HEK293 (cell line): Measurements from ENCODE around the gene COL19A1.

Source experiments
- CTCF ChIA-PET: fragments of 350-600 bp; formaldehyde crosslinking; extraction: SDS; loops from one replicate; lab custom pipeline; 2021; ENCODE audit warnings: antibody characterized with exemption; lab: Yijun Ruan, JAX
- POLR2A ChIA-PET: fragments of 300-600 bp; formaldehyde crosslinking; extraction: SDS; loops from one replicate; lab custom pipeline; 2020; ENCODE audit warnings: antibody characterized with exemption, inconsistent platforms; lab: Yijun Ruan, JAX
- H3K27ac ChIP-seq: fragments of 200-500 bp; sonication (Bioruptor generic); 2 replicates; pipeline ENCODE4 v1.5.1; 2014; ENCODE audit warnings: low read depth, low read length, control low read depth, inconsistent platforms; ENCODE audit errors: extremely low read depth
- H3K36me3 ChIP-seq, 2 experiments: fragments of 200-500 bp in 1 of 2; sonication (Bioruptor generic) in 1 of 2; 1 replicate in 1 of 2; 2 replicates in 1 of 2; pipeline ENCODE4 v1.5.1; 2014 to 2017; ENCODE audit warnings: inconsistent platforms in 2 of 2, low read length in 2 of 2; ENCODE audit not compliant: control insufficient read depth in 2 of 2, insufficient read depth in 1 of 2
- H3K4me1 ChIP-seq: fragments of 200-500 bp; sonication (Bioruptor generic); 2 replicates; pipeline ENCODE4 v1.5.1; 2014; ENCODE audit warnings: mild to moderate bottlenecking, low read length, inconsistent platforms; ENCODE audit not compliant: control insufficient read depth, insufficient read depth
- H3K4me3 ChIP-seq: 2 replicates; pipeline ENCODE4 v1.5.1; 2011; ENCODE audit warnings: low read depth, mild to moderate bottlenecking, control low read depth, low read length, moderate library complexity
- H3K9me3 ChIP-seq: fragments of 200-500 bp; sonication (Bioruptor generic); 2 replicates; pipeline ENCODE4 v1.5.1; 2014; ENCODE audit warnings: low read depth, low read length, inconsistent platforms; ENCODE audit not compliant: control insufficient read depth, insufficient read depth
- CTCF ChIP-seq: fragments of 450-650 bp; formaldehyde crosslinking; IDR thresholded peaks from 2 replicates; pipeline ENCODE4 v1.5.1; 2016; ENCODE audit warnings: missing biosample characterization, missing genetic modification characterization
- HOXA7 ChIP-seq: sonication (generic); formaldehyde crosslinking; IDR thresholded peaks from 2 replicates; pipeline ENCODE4 v1.8.1; 2022; ENCODE audit warnings: missing genetic modification reagents, borderline replicate concordance
- MEIS1 ChIP-seq: sonication (generic); formaldehyde crosslinking; IDR thresholded peaks from 2 replicates; pipeline ENCODE4 v1.8.1; 2022; ENCODE audit warnings: missing genetic modification reagents, mild to moderate bottlenecking, borderline replicate concordance
- ZBTB21 ChIP-seq: fragments of 450-650 bp; formaldehyde crosslinking; IDR thresholded peaks from 2 replicates; pipeline ENCODE4 v1.5.1; 2017; ENCODE audit warnings: missing biosample characterization, missing genetic modification characterization
- ZFHX2 ChIP-seq: fragments of 450-650 bp; formaldehyde crosslinking; conservative IDR thresholded peaks from 2 replicates; pipeline ENCODE4 v1.5.1; 2016; ENCODE audit warnings: missing biosample characterization, missing genetic modification characterization
- ZFP69B ChIP-seq: fragments of 450-650 bp; formaldehyde crosslinking; IDR thresholded peaks from 2 replicates; pipeline ENCODE4 v1.5.1; 2016; ENCODE audit warnings: missing biosample characterization, missing genetic modification characterization
- ZNF16 ChIP-seq: fragments of 450-650 bp; formaldehyde crosslinking; IDR thresholded peaks from 2 replicates; pipeline ENCODE4 v1.5.1; 2016; ENCODE audit warnings: low read depth, missing biosample characterization, missing genetic modification characterization
- ZNF169 ChIP-seq: fragments of 450-650 bp; formaldehyde crosslinking; IDR thresholded peaks from 2 replicates; pipeline ENCODE4 v1.5.1; 2016; ENCODE audit warnings: missing biosample characterization, missing genetic modification characterization
- ZNF221 ChIP-seq: fragments of 450-650 bp; formaldehyde crosslinking; IDR thresholded peaks from 2 replicates; pipeline ENCODE4 v1.5.1; 2017; ENCODE audit warnings: missing biosample characterization, missing genetic modification characterization, borderline replicate concordance
- ZNF24 ChIP-seq: fragments of 450-650 bp; formaldehyde crosslinking; IDR thresholded peaks from 2 replicates; pipeline ENCODE4 v1.5.1; 2016; ENCODE audit warnings: missing biosample characterization, missing genetic modification characterization
- ZNF248 ChIP-seq: fragments of 450-650 bp; formaldehyde crosslinking; IDR thresholded peaks from 2 replicates; pipeline ENCODE4 v1.5.1; 2017; ENCODE audit warnings: missing biosample characterization, missing genetic modification characterization
- ZNF311 ChIP-seq: fragments of 450-650 bp; formaldehyde crosslinking; IDR thresholded peaks from 2 replicates; pipeline ENCODE4 v1.5.1; 2017; ENCODE audit warnings: missing biosample characterization, missing genetic modification characterization, borderline replicate concordance
- ZNF366 ChIP-seq: fragments of 450-650 bp; formaldehyde crosslinking; conservative IDR thresholded peaks from 2 replicates; pipeline ENCODE4 v1.5.1; 2016; ENCODE audit warnings: missing biosample characterization, missing genetic modification characterization
- ZNF549 ChIP-seq: fragments of 450-650 bp; IDR thresholded peaks from 2 replicates; pipeline ENCODE4 v1.5.1; 2018; ENCODE audit warnings: missing biosample characterization, missing genetic modification characterization, mild to moderate bottlenecking, inconsistent platforms, moderate library complexity
- ZNF610 ChIP-seq: fragments of 450-650 bp; formaldehyde crosslinking; IDR thresholded peaks from 2 replicates; pipeline ENCODE4 v1.5.1; 2016; ENCODE audit warnings: missing biosample characterization, missing genetic modification characterization, borderline replicate concordance
- ZNF629 ChIP-seq: fragments of 450-650 bp; formaldehyde crosslinking; IDR thresholded peaks from 2 replicates; pipeline ENCODE4 v1.5.1; 2017; ENCODE audit warnings: missing biosample characterization, missing genetic modification characterization
- ZNF664 ChIP-seq: fragments of 450-650 bp; formaldehyde crosslinking; IDR thresholded peaks from 2 replicates; pipeline ENCODE4 v1.5.1; 2016; ENCODE audit warnings: missing biosample characterization, missing genetic modification characterization
- ZNF707 ChIP-seq: fragments of 450-650 bp; formaldehyde crosslinking; IDR thresholded peaks from 2 replicates; pipeline ENCODE4 v1.5.1; 2016; ENCODE audit warnings: missing biosample characterization, missing genetic modification characterization
- ZNF785 ChIP-seq: fragments of 450-650 bp; formaldehyde crosslinking; IDR thresholded peaks from 2 replicates; pipeline ENCODE4 v1.5.1; 2016; ENCODE audit warnings: missing biosample characterization, missing genetic modification characterization
- TF ChIP-seq, protein P1 (sequence below): fragments of 450-650 bp; formaldehyde crosslinking; IDR thresholded peaks from 2 replicates; pipeline ENCODE4 v1.5.1; 2016; ENCODE audit warnings: missing biosample characterization, missing genetic modification characterization
- TF ChIP-seq, protein P2 (sequence below): fragments of 450-650 bp; formaldehyde crosslinking; IDR thresholded peaks from 2 replicates; pipeline ENCODE4 v1.5.1; 2017; ENCODE audit warnings: missing biosample characterization, missing genetic modification characterization
- TF ChIP-seq, protein P3 (sequence below): fragments of 450-650 bp; formaldehyde crosslinking; IDR thresholded peaks from 2 replicates; pipeline ENCODE4 v1.5.1; 2016; ENCODE audit warnings: missing biosample characterization, missing genetic modification characterization, low read depth
- TF ChIP-seq, protein P4 (sequence below): fragments of 450-650 bp; formaldehyde crosslinking; IDR thresholded peaks from 2 replicates; pipeline ENCODE4 v1.5.1; 2016; ENCODE audit warnings: missing biosample characterization, missing genetic modification characterization

The COL19A1 gene

DNA sequence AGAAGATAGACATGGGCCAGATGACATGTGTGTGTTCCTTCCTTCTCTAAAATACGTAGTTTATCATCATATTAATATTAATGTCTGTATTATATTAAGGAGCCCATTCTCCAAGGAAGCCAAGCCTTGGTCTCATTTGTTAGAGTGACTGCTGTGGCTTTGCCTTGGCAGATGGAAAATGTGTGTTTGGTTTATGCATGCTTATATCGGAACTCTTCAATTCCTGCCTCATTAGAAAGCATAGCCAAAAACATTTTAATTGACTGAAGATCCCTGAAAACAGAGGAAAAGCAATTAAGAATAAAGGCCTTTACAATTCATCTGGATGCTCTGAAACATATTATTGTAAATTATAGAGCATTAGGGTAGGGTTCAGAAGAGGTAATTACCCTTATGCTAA lies 330.2 kb downstream of the COL19A1 start:
- no peak overlapping the region for H3K27ac ChIP-seq
- ChIA-PET CTCF (interaction anchor here (0.7 kb wide), 1 partner anchor 484 kb away, joined by 3 read pairs; no protein-coding TSS in a partner anchor), POLR2A (no interaction called here)
- H3K4me3 ChIP-seq: no peak overlapping the region
- no peaks in the 10 kb centered on the region for H3K4me1 ChIP-seq
- TF ChIP-seq ZNF610 (tag by site-specific recombination): no peak
- TF ChIP-seq ZNF707 (tag by site-specific recombination): no peak
- TF ChIP-seq, protein P1, sequence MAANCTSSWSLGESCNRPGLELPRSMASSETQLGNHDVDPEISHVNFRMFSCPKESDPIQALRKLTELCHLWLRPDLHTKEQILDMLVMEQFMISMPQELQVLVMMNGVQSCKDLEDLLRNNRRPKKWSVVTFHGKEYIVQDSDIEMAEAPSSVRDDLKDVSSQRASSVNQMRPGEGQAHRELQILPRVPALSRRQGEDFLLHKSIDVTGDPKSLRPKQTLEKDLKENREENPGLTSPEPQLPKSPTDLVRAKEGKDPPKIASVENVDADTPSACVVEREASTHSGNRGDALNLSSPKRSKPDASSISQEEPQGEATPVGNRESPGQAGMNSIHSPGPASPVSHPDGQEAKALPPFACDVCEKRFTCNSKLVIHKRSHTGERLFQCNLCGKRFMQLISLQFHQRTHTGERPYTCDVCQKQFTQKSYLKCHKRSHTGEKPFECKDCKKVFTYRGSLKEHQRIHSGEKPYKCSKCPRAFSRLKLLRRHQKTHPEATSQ (tag by site-specific recombination): no peak
- no peak for TF ChIP-seq ZFHX2 (tag by site-specific recombination)
- no peak for TF ChIP-seq ZNF221 (tag by site-specific recombination)
- TF ChIP-seq ZNF366 (tag by site-specific recombination): no peak
- no peak for TF ChIP-seq ZNF664 (tag by site-specific recombination)
- TF ChIP-seq, protein P2, sequence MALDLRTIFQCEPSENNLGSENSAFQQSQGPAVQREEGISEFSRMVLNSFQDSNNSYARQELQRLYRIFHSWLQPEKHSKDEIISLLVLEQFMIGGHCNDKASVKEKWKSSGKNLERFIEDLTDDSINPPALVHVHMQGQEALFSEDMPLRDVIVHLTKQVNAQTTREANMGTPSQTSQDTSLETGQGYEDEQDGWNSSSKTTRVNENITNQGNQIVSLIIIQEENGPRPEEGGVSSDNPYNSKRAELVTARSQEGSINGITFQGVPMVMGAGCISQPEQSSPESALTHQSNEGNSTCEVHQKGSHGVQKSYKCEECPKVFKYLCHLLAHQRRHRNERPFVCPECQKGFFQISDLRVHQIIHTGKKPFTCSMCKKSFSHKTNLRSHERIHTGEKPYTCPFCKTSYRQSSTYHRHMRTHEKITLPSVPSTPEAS (tag by site-specific recombination): no peak
- no peaks in the 10 kb centered on the region for H3K9me3 ChIP-seq
- H3K36me3 ChIP-seq: no peaks in the 10 kb centered on the region

- no peaks in the 10 kb centered on the region for H3K9me3 ChIP-seq
- TF ChIP-seq HOXA7 (CRISPR knock-in tag) (no peak), ZNF549 (no peak), ZNF785 (tag by site-specific recombination) (no peak), ZNF311 (tag by site-specific recombination) (no peak), ZNF248 (no peak), ZFP69B (tag by site-specific recombination) (no peak), CTCF (no peak), ZBTB21 (tag by site-specific recombination) (peak; percentile 74), ZNF16 (no peak), MEIS1 (no peak), ZNF169 (no peak), ZNF366 (tag by site-specific recombination) (0 out of 2 replicates have a peak, but pooled peaks have one; percentile 11), ZNF629 (peak; percentile 69), ZNF24 (peak; percentile 59; the same call in 1 of the 2 replicates)
- TF ChIP-seq, protein P3, sequence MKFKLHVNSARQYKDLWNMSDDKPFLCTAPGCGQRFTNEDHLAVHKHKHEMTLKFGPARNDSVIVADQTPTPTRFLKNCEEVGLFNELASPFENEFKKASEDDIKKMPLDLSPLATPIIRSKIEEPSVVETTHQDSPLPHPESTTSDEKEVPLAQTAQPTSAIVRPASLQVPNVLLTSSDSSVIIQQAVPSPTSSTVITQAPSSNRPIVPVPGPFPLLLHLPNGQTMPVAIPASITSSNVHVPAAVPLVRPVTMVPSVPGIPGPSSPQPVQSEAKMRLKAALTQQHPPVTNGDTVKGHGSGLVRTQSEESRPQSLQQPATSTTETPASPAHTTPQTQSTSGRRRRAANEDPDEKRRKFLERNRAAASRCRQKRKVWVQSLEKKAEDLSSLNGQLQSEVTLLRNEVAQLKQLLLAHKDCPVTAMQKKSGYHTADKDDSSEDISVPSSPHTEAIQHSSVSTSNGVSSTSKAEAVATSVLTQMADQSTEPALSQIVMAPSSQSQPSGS (tag by site-specific recombination): peak; percentile 79
- TF ChIP-seq, protein P4, sequence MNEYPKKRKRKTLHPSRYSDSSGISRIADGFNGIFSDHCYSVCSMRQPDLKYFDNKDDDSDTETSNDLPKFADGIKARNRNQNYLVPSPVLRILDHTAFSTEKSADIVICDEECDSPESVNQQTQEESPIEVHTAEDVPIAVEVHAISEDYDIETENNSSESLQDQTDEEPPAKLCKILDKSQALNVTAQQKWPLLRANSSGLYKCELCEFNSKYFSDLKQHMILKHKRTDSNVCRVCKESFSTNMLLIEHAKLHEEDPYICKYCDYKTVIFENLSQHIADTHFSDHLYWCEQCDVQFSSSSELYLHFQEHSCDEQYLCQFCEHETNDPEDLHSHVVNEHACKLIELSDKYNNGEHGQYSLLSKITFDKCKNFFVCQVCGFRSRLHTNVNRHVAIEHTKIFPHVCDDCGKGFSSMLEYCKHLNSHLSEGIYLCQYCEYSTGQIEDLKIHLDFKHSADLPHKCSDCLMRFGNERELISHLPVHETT (tag by site-specific recombination): no peak
These were observed 332.4 kb downstream of the COL19A1 start for GRCh38 chr6:70198785-70199184.

More at GRCh38 chr6:70198785-70199184, 332.4 kb downstream of the COL19A1 start:
- Histone ChIP-seq H3K36me3 (no peaks in the 10 kb centered on the region), H3K27ac (no peak overlapping the region), H3K4me3 (no peak overlapping the region), H3K4me1 (no peaks in the 10 kb centered on the region)
- ChIA-PET POLR2A (no interaction called here), CTCF (no interaction called here)
